ENCODE data around the gene CCDC182.

CCDC182 gene

GRCh38 chr17:57697197-57697596 is 47.9 kb downstream of the CCDC182 start:
- DNase-seq = no peak

- no peak for DNase-seq
Measured at GRCh38 chr17:57696050-57696449, 49.0 kb downstream of the CCDC182 start.

Data from fibroblast of skin of scalp (primary cell).